SH-SY5Y (cell line): ENCODE results near the gene TAOK3.

Experiments
- GATA2 ChIP-seq: IDR thresholded peaks from 2 replicates; pipeline ENCODE4 v1.6.1; 2011; ENCODE audit warnings: mild to moderate bottlenecking, low read depth, low read length
- GATA3 ChIP-seq: IDR thresholded peaks from 2 replicates; pipeline ENCODE4 v1.6.1; 2011; ENCODE audit warnings: low read depth, mild to moderate bottlenecking, low read length, moderate library complexity

- TF ChIP-seq GATA3 (no peak), GATA2 (no peak)
Observed at GRCh38 chr12:118107011-118107410, 265.7 kb downstream of the TAOK3 start.
